HCT116 (cell line): ENCODE measurements around the gene SLC25A13. TPM values are rescaled to one million over a fixed set of nuclear protein-coding genes. Genes with fewer than 3 reads are reported as not detected.

Experiments used
- ATAC-seq: fragments of 200-7000 bp; cut with Tn5 transposase; 2 replicates; pipeline ENCODE4 v1.9.1; 2020; ENCODE audit warnings: mild to moderate bottlenecking, moderate library complexity
- BruUV-seq: library from RNA; stranded (reverse); fragments of 400-500 nt; replicated peaks from 2 replicates; lab custom pipeline; 2021; lab: Mats Ljungman, UMichigan
- CTCF ChIA-PET: fragments of 300-600 bp; sonication (Branson Sonifier 250); formaldehyde crosslinking; loops from one replicate; lab custom pipeline; 2021; ENCODE audit warnings: antibody characterized with exemption; lab: Charles Lee
- POLR2A ChIA-PET: fragments of 300-600, 350-600 bp; sonication (Branson Sonifier 250); formaldehyde crosslinking; loops from one replicate; lab custom pipeline; 2021; ENCODE audit warnings: antibody characterized with exemption; lab: Charles Lee
- RAD21 ChIA-PET, 2 experiments: fragments of 300-600 bp; sonication (Branson Sonifier 250); formaldehyde crosslinking; loops; one replicate each; lab custom pipeline; 2023; ENCODE audit warnings: low total read pairs in 2 of 2; ENCODE audit not compliant: uncharacterized antibody in 2 of 2, unreplicated experiment in 2 of 2, low non-redundant PET in 1 of 2; lab: Charles Lee
- DNase-seq: peaks from one replicate; pipeline ENCODE4 v3.0.0-alpha.2; 2010; ENCODE audit warnings: low read depth, low spot score
- H2AFZ ChIP-seq: fragments of 200-600 bp; shearing (Covaris generic), sonication (generic); 2 replicates; pipeline ENCODE4 v1.6.1; 2017; ENCODE audit warnings: low read depth, mixed run types, mixed read lengths, antibody characterized with exemption, low read length; ENCODE audit not compliant: poor library complexity, severe bottlenecking
- H3K27ac ChIP-seq: 2 replicates; pipeline ENCODE4 v1.5.1; 2012; ENCODE audit warnings: low read depth, low read length
- H3K27me3 ChIP-seq: fragments of 200-600 bp; sonication (generic); 2 replicates; pipeline ENCODE4 v1.6.1; 2016; ENCODE audit warnings: mixed run types, low read length, mixed read lengths; ENCODE audit not compliant: insufficient read depth
- H3K36me3 ChIP-seq, 2 experiments: fragments of 200-500 bp in 1 of 2; fragments of 200-600 bp in 1 of 2; sonication (Bioruptor generic) in 1 of 2; sonication (generic) in 1 of 2; 2 replicates each; pipeline versions ENCODE4 v1.5.1 to v1.6.1; 2014 to 2016; ENCODE audit warnings: low read length in 2 of 2, inconsistent platforms in 1 of 2, mixed read lengths in 1 of 2, mixed run types in 1 of 2; ENCODE audit not compliant: insufficient read depth in 2 of 2, control insufficient read depth in 1 of 2
- H3K4me1 ChIP-seq, 2 experiments: fragments of 200-600 bp in 1 of 2; sonication (generic) in 1 of 2; 2 replicates each; pipeline versions ENCODE4 v1.5.1 to v1.6.1; 2012 to 2017; ENCODE audit warnings: low read length in 2 of 2, inconsistent platforms in 1 of 2, mild to moderate bottlenecking in 1 of 2, mixed read lengths in 1 of 2, mixed run types in 1 of 2, moderate library complexity in 1 of 2; ENCODE audit not compliant: insufficient read depth in 2 of 2, control insufficient read depth in 1 of 2
- H3K4me2 ChIP-seq: fragments of 200-600 bp; sonication (generic); 2 replicates; pipeline ENCODE4 v1.6.1; 2017; ENCODE audit warnings: mixed run types, low read length, mixed read lengths
- H3K4me3 ChIP-seq, 2 experiments: fragments of 200-600 bp in 1 of 2; sonication (generic) in 1 of 2; replicated peaks in 1 of 2; 2 replicates each; pipeline ENCODE4 v1.5.1; 2011 to 2016; ENCODE audit warnings: low read length in 2 of 2, control low read depth in 1 of 2, low read depth in 1 of 2, mild to moderate bottlenecking in 1 of 2, mixed read lengths in 1 of 2, mixed run types in 1 of 2
- H3K79me2 ChIP-seq: fragments of 200-600 bp; sonication (generic); 2 replicates; pipeline ENCODE4 v1.6.1; 2017; ENCODE audit warnings: mild to moderate bottlenecking, mixed run types, low read length, moderate library complexity, mixed read lengths; ENCODE audit not compliant: insufficient read depth
- H3K9ac ChIP-seq: fragments of 200-600 bp; sonication (generic); 2 replicates; pipeline ENCODE4 v1.6.1; 2016; ENCODE audit warnings: low read length, mixed read lengths
- H3K9me2 ChIP-seq: fragments of 200-600 bp; sonication (generic), shearing (Covaris generic); 2 replicates; pipeline ENCODE4 v1.6.1; 2017; ENCODE audit warnings: mixed run types, mild to moderate bottlenecking, moderate library complexity; ENCODE audit not compliant: insufficient read depth
- H3K9me3 ChIP-seq, 2 experiments: fragments of 200-500 bp in 1 of 2; fragments of 200-600 bp in 1 of 2; sonication (Bioruptor generic) in 1 of 2; sonication (generic) in 1 of 2; 2 replicates each; pipeline ENCODE4 v1.6.1; 2014 to 2017; ENCODE audit warnings: low read length in 2 of 2, mixed read lengths in 2 of 2, inconsistent platforms in 1 of 2, low read depth in 1 of 2, mild to moderate bottlenecking in 1 of 2, mixed run types in 1 of 2, moderate library complexity in 1 of 2; ENCODE audit not compliant: control insufficient read depth in 1 of 2, insufficient read depth in 1 of 2
- H4K20me1 ChIP-seq: fragments of 200-600 bp; sonication (generic), shearing (Covaris generic); 2 replicates; pipeline ENCODE4 v1.6.1; 2017; ENCODE audit warnings: mixed run types, mild to moderate bottlenecking, moderate library complexity; ENCODE audit not compliant: insufficient read depth
- EGR1 ChIP-seq: IDR thresholded peaks from 2 replicates; pipeline ENCODE4 v1.6.1; 2012; ENCODE audit warnings: low read depth
- ELF1 ChIP-seq: IDR thresholded peaks from 2 replicates; pipeline ENCODE4 v1.6.1; 2012; ENCODE audit warnings: low read depth, borderline replicate concordance
- EZH2 ChIP-seq: fragments of 200-600 bp; sonication (generic); IDR thresholded peaks from 2 replicates; pipeline ENCODE4 v1.6.1; 2017; ENCODE audit warnings: antibody characterized with exemption, mixed run types
- EZH2phosphoT487 ChIP-seq: fragments of 200-600 bp; IDR thresholded peaks from 2 replicates; pipeline ENCODE4 v1.6.1; 2018; ENCODE audit warnings: antibody characterized with exemption, borderline replicate concordance
- FOSL1 ChIP-seq: IDR thresholded peaks from 2 replicates; pipeline ENCODE4 v1.6.1; 2012; ENCODE audit warnings: low read depth
- JUND ChIP-seq: IDR thresholded peaks from 2 replicates; pipeline ENCODE4 v1.6.1; 2012
- POLR2A ChIP-seq: IDR thresholded peaks from 2 replicates; pipeline ENCODE4 v1.7.0; 2011; ENCODE audit warnings: borderline replicate concordance; ENCODE audit not compliant: insufficient read depth, insufficient read length; ENCODE audit errors: extremely low read depth
- RAD21 ChIP-seq: IDR thresholded peaks from 2 replicates; pipeline ENCODE4 v1.6.1; 2012; ENCODE audit warnings: low read depth, mild to moderate bottlenecking
- SIN3A ChIP-seq: IDR thresholded peaks from 2 replicates; pipeline ENCODE4 v1.6.1; 2012; ENCODE audit warnings: low read depth
- TCF7L2 ChIP-seq: IDR thresholded peaks from 2 replicates; pipeline ENCODE4 v1.7.0; 2011; ENCODE audit warnings: borderline replicate concordance, inconsistent platforms; ENCODE audit not compliant: insufficient read depth, insufficient read length; ENCODE audit errors: extremely low read depth
- YY1 ChIP-seq: IDR thresholded peaks from 2 replicates; pipeline ENCODE4 v1.6.1; 2011; ENCODE audit warnings: low read length, low read depth, moderate library complexity, mild to moderate bottlenecking; ENCODE audit not compliant: insufficient replicate concordance; ENCODE audit errors: extremely low read depth
- ZNF274 ChIP-seq: fragments of 200-500 bp; sonication (Bioruptor generic); IDR thresholded peaks from 2 replicates; pipeline ENCODE4 v1.6.1; 2014; ENCODE audit warnings: mild to moderate bottlenecking, low read depth, low read length, inconsistent platforms
- intact Hi-C: fragments of 100-400 bp; cut with micrococcal nuclease; formaldehyde crosslinking; loops from 2 replicates; pipeline ENCODE4 v1.10.0; 2022
- total RNA-seq: library from RNA; stranded (reverse); gene quantifications from one replicate; pipeline ENCODE4 v1.2.1, GENCODE V29; 2021; ENCODE audit not compliant: unreplicated experiment
- TF ChIP-seq, protein P1 (sequence below): IDR thresholded peaks from 2 replicates; pipeline ENCODE4 v1.6.1; 2012
- TF ChIP-seq, protein P2 (sequence below): IDR thresholded peaks from 2 replicates; pipeline ENCODE4 v1.6.1; 2012
- TF ChIP-seq, protein P3 (sequence below): IDR thresholded peaks from 2 replicates; pipeline ENCODE4 v1.6.1; 2012; ENCODE audit warnings: low read depth
- TF ChIP-seq, protein P4 (sequence below): IDR thresholded peaks from 2 replicates; pipeline ENCODE4 v1.6.1; 2011; ENCODE audit warnings: mild to moderate bottlenecking, low read length, moderate library complexity; ENCODE audit not compliant: insufficient replicate concordance; ENCODE audit errors: extremely low read depth

The SLC25A13 gene
- total RNA-seq, 1 experiment from 2014 or later, result 19.3 TPM

DNA sequence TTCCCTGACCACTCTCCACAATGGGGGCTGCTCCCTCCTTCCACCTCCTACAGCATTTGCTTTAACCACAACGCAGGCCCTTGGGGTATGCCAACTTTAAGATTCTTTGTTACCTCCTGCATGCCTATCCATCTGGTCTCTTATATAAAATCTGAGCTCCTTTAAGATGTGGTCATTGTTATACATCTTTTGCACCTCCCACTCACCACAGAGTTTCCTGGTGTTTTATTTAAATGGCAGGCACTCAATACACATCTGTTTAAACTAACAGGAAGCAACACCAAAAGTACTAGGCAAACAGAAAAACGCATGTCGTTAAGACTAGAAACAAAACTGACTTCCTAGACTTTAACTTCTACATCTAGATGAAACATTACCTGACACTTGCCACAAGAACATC, 36.3 kb downstream of the SLC25A13 start:
- Histone ChIP-seq H3K27ac (no peak overlapping the region), H2AFZ (no peak overlapping the region), H4K20me1 (no peaks in the 10 kb centered on the region; the same call in 1 of the 2 replicates), H3K27me3 (no peaks in the 10 kb centered on the region), H3K4me2 (no peak overlapping the region), H3K9me3 (no peaks in the 10 kb centered on the region), H3K9me2 (no peaks in the 10 kb centered on the region), H3K79me2 (peaks cover 39% of the 10 kb centered on the region), H3K4me3 (no peak overlapping the region), H3K4me1 (no peaks in the 10 kb centered on the region), H3K36me3 (no peaks in the 10 kb centered on the region), H3K9ac (no peak overlapping the region)
- POLR2A ChIA-PET, result no interaction called here
- BruUV-seq, result no TSS peak
- CTCF ChIA-PET, result no interaction called here
- TF ChIP-seq RAD21 (no peak), JUND (no peak), FOSL1 (no peak), POLR2A (no peak), ZNF274 (no peak), TCF7L2 (no peak), EZH2 (no peak)
- TF ChIP-seq, protein P1, sequence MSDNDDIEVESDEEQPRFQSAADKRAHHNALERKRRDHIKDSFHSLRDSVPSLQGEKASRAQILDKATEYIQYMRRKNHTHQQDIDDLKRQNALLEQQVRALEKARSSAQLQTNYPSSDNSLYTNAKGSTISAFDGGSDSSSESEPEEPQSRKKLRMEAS, result no peak
- intact Hi-C loops, result no loop called here
- no peak for DNase-seq
- no peak for ATAC-seq
- RAD21 ChIA-PET, result no interaction called here

DNA sequence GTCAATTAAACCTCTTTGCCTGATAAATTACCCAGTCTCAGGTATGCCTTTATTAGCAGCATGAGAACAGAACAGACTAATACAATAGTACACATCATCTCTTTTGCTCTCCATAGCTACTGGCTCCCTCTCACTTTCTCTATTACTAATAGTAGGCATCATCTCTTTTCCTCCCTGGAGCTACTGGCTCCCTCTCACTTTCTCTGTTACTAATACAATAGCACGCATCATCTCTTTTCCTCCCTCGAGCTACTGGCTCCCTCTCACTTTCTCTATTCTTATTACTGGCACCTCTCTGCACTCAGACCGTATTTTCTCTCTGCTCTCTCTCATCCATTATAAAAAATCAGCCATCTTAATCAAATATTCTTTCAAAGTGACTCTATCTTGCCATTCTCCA, 37.1 kb downstream of the SLC25A13 start:
- ATAC-seq (no peak), DNase-seq (no peak)
- no peaks in the 10 kb centered on the region for H3K9me2 ChIP-seq
- H3K4me3 ChIP-seq, result no peak overlapping the region
- no peaks in the 10 kb centered on the region for H3K9me3 ChIP-seq
- CTCF ChIA-PET, result no interaction called here
- H3K27ac ChIP-seq, result no peak overlapping the region
- H3K4me1 ChIP-seq, result no peaks in the 10 kb centered on the region
- H3K79me2 ChIP-seq, result peaks cover 39% of the 10 kb centered on the region
- no peak overlapping the region for H3K9ac ChIP-seq
- intact Hi-C loops, result no loop called here
- no peaks in the 10 kb centered on the region; the same call in 1 of the 2 replicates for H4K20me1 ChIP-seq
- H2AFZ ChIP-seq, result no peak overlapping the region
- POLR2A ChIA-PET, result no interaction called here
- H3K27me3 ChIP-seq, result no peaks in the 10 kb centered on the region
- H3K4me2 ChIP-seq, result no peak overlapping the region
- no TSS peak for BruUV-seq
- RAD21 ChIA-PET, result no interaction called here
- no peaks in the 10 kb centered on the region for H3K36me3 ChIP-seq
- TF ChIP-seq, protein P2, sequence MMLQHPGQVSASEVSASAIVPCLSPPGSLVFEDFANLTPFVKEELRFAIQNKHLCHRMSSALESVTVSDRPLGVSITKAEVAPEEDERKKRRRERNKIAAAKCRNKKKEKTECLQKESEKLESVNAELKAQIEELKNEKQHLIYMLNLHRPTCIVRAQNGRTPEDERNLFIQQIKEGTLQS, result no peak
- TF ChIP-seq, protein P3, sequence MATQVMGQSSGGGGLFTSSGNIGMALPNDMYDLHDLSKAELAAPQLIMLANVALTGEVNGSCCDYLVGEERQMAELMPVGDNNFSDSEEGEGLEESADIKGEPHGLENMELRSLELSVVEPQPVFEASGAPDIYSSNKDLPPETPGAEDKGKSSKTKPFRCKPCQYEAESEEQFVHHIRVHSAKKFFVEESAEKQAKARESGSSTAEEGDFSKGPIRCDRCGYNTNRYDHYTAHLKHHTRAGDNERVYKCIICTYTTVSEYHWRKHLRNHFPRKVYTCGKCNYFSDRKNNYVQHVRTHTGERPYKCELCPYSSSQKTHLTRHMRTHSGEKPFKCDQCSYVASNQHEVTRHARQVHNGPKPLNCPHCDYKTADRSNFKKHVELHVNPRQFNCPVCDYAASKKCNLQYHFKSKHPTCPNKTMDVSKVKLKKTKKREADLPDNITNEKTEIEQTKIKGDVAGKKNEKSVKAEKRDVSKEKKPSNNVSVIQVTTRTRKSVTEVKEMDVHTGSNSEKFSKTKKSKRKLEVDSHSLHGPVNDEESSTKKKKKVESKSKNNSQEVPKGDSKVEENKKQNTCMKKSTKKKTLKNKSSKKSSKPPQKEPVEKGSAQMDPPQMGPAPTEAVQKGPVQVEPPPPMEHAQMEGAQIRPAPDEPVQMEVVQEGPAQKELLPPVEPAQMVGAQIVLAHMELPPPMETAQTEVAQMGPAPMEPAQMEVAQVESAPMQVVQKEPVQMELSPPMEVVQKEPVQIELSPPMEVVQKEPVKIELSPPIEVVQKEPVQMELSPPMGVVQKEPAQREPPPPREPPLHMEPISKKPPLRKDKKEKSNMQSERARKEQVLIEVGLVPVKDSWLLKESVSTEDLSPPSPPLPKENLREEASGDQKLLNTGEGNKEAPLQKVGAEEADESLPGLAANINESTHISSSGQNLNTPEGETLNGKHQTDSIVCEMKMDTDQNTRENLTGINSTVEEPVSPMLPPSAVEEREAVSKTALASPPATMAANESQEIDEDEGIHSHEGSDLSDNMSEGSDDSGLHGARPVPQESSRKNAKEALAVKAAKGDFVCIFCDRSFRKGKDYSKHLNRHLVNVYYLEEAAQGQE, result no peak
- TF ChIP-seq JUND, result no peak
- no peak for TF ChIP-seq TCF7L2
- no peak for TF ChIP-seq EZH2
- no peak for TF ChIP-seq SIN3A
- no peak for TF ChIP-seq FOSL1
- TF ChIP-seq EZH2phosphoT487, result no peak
- no peak for TF ChIP-seq EGR1
- TF ChIP-seq, protein P4, sequence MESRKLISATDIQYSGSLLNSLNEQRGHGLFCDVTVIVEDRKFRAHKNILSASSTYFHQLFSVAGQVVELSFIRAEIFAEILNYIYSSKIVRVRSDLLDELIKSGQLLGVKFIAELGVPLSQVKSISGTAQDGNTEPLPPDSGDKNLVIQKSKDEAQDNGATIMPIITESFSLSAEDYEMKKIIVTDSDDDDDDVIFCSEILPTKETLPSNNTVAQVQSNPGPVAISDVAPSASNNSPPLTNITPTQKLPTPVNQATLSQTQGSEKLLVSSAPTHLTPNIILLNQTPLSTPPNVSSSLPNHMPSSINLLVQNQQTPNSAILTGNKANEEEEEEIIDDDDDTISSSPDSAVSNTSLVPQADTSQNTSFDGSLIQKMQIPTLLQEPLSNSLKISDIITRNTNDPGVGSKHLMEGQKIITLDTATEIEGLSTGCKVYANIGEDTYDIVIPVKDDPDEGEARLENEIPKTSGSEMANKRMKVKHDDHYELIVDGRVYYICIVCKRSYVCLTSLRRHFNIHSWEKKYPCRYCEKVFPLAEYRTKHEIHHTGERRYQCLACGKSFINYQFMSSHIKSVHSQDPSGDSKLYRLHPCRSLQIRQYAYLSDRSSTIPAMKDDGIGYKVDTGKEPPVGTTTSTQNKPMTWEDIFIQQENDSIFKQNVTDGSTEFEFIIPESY, result no peak
- TF ChIP-seq YY1, result no peak
- no peak for TF ChIP-seq ELF1
